Measurements from ENCODE around the gene ITSN1. TPM values are rescaled to one million over a fixed set of nuclear protein-coding genes. Genes with fewer than 3 reads are reported as not detected.

Gene ITSN1
- total RNA-seq, 4 donors from 2014 or later: 33.0 to 50.5 (median 45.9) TPM

GRCh38 chr21:33747420-33747819 lies 105.1 kb downstream of the ITSN1 start:
- TF ChIP-seq POLR2AphosphoS5 (IDR thresholded peaks at IDR 0.05) (no peak), EP300 (IDR thresholded peaks at IDR 0.05) (no peak), POLR2A (IDR thresholded peaks at IDR 0.05) (no peak)
- TF ChIP-seq, protein P1, sequence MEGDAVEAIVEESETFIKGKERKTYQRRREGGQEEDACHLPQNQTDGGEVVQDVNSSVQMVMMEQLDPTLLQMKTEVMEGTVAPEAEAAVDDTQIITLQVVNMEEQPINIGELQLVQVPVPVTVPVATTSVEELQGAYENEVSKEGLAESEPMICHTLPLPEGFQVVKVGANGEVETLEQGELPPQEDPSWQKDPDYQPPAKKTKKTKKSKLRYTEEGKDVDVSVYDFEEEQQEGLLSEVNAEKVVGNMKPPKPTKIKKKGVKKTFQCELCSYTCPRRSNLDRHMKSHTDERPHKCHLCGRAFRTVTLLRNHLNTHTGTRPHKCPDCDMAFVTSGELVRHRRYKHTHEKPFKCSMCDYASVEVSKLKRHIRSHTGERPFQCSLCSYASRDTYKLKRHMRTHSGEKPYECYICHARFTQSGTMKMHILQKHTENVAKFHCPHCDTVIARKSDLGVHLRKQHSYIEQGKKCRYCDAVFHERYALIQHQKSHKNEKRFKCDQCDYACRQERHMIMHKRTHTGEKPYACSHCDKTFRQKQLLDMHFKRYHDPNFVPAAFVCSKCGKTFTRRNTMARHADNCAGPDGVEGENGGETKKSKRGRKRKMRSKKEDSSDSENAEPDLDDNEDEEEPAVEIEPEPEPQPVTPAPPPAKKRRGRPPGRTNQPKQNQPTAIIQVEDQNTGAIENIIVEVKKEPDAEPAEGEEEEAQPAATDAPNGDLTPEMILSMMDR (IDR thresholded peaks at IDR 0.05): no peak
- WGBS, 2 donors (ENCODE audit: low coverage in 1 of 2): 88 to 94% methylated on average over 2 of the region's 2 CpGs
- ATAC-seq: no peak

GRCh38 chr21:33748903-33749302 lies 106.6 kb downstream of the ITSN1 start:
- no peaks in the 10 kb centered on the region for H3K36me3 ChIP-seq
- H3K27me3 ChIP-seq: no peaks in the 10 kb centered on the region
- H3K27ac ChIP-seq: no peak overlapping the region
- no peaks in the 10 kb centered on the region for H3K4me1 ChIP-seq
- H3K9me3 ChIP-seq: peaks cover 0 to 11% (median 0%) of the 10 kb centered on the region in 3 donors
- 94% methylated on average over 3 of the region's 3 CpGs; no CpG with 5 or more reads in 1 of the 2 donors for WGBS, 2 donors (ENCODE audit: low coverage in 1 of 2)
- ATAC-seq: no peak
- no peak for TF ChIP-seq POLR2A (IDR thresholded peaks at IDR 0.05)
- TF ChIP-seq EP300 (IDR thresholded peaks at IDR 0.05): no peak
- no peak for TF ChIP-seq POLR2AphosphoS5 (IDR thresholded peaks at IDR 0.05)
- TF ChIP-seq, protein P1 (IDR thresholded peaks at IDR 0.05): no peak
- no peak overlapping the region for H3K4me3 ChIP-seq

More at GRCh38 chr21:33747420-33747819, 105.1 kb downstream of the ITSN1 start:
- Histone ChIP-seq H3K4me3 (no peak overlapping the region), H3K9me3 (peaks cover 0 to 11% (median 0%) of the 10 kb centered on the region in 3 donors), H3K4me1 (no peaks in the 10 kb centered on the region), H3K27ac (no peak overlapping the region), H3K27me3 (no peaks in the 10 kb centered on the region), H3K36me3 (no peaks in the 10 kb centered on the region)

GRCh38 chr21:33750017-33750416 lies 107.7 kb downstream of the ITSN1 start:
- Histone ChIP-seq H3K9me3 (peaks cover 0 to 11% (median 0%) of the 10 kb centered on the region in 3 donors), H3K4me1 (peaks cover 0 to 4% (median 0%) of the 10 kb centered on the region in 3 donors), H3K27ac (no peak overlapping the region), H3K27me3 (no peaks in the 10 kb centered on the region), H3K36me3 (no peaks in the 10 kb centered on the region), H3K4me3 (no peak overlapping the region)
- TF ChIP-seq, protein P1 (IDR thresholded peaks at IDR 0.05): no peak
- TF ChIP-seq EP300 (IDR thresholded peaks at IDR 0.05) (no peak), POLR2AphosphoS5 (IDR thresholded peaks at IDR 0.05) (no peak), POLR2A (IDR thresholded peaks at IDR 0.05) (no peak)
- WGBS, 2 donors (ENCODE audit: low coverage in 1 of 2): 41% methylated on average over 4 of the region's 4 CpGs; no CpG with 5 or more reads in 1 of the 2 donors
- no peak for ATAC-seq

GRCh38 chr21:33751120-33751519 lies 108.8 kb downstream of the ITSN1 start:
- TF ChIP-seq POLR2AphosphoS5 (IDR thresholded peaks at IDR 0.05): no peak
- TF ChIP-seq, protein P1 (IDR thresholded peaks at IDR 0.05): no peak
- no peak for TF ChIP-seq EP300 (IDR thresholded peaks at IDR 0.05)
- no peak for TF ChIP-seq POLR2A (IDR thresholded peaks at IDR 0.05)
- Histone ChIP-seq H3K27ac (no peak overlapping the region), H3K4me3 (no peak overlapping the region), H3K36me3 (peaks cover 0 to 7% of the 10 kb centered on the region in 2 donors), H3K9me3 (peaks cover 0 to 11% (median 0%) of the 10 kb centered on the region in 3 donors), H3K27me3 (no peaks in the 10 kb centered on the region), H3K4me1 (peaks cover 0 to 4% (median 0%) of the 10 kb centered on the region in 3 donors)
- 44 to 71% methylated on average over 1 of the region's 1 CpG for WGBS, 2 donors (ENCODE audit: low coverage in 1 of 2)
- no peak for ATAC-seq

- no peak overlapping the region for H3K4me3 ChIP-seq
- no peaks in the 10 kb centered on the region for H3K27me3 ChIP-seq
- TF ChIP-seq POLR2AphosphoS5 (IDR thresholded peaks at IDR 0.05): no peak
- TF ChIP-seq POLR2A (IDR thresholded peaks at IDR 0.05): no peak
- TF ChIP-seq, protein P1 (IDR thresholded peaks at IDR 0.05): no peak
- TF ChIP-seq EP300 (IDR thresholded peaks at IDR 0.05): no peak
- H3K4me1 ChIP-seq: peaks cover 0 to 4% (median 0%) of the 10 kb centered on the region in 3 donors
- H3K36me3 ChIP-seq: peaks cover 0 to 10% of the 10 kb centered on the region in 2 donors
- ATAC-seq: no peak
- H3K9me3 ChIP-seq: peaks cover 0 to 11% (median 0%) of the 10 kb centered on the region in 3 donors
- no peak overlapping the region for H3K27ac ChIP-seq
Observed at GRCh38 chr21:33751533-33751932, 109.2 kb downstream of the ITSN1 start.
